Vagina (tissue), 2 donors: ENCODE results near the gene DAP3.
"Not testable (repeated sequence)": the region's sequence is repeated elsewhere in the genome, so short reads cannot be mapped to it uniquely, and the experiment has no call there.

Source experiments
- CTCF ChIP-seq, 3 experiments: fragments of 450-650 bp in 2 of 3; fragments of 200-600 bp in 1 of 3; sonication (generic) in 1 of 3; IDR thresholded peaks; one replicate each; pipeline ENCODE4 v1.5.1; 2017 to 2019; ENCODE audit warnings: antibody characterized with exemption in 3 of 3, mild to moderate bottlenecking in 2 of 3, moderate library complexity in 2 of 3
- POLR2A ChIP-seq, 2 donors: fragments of 450-650 bp; IDR thresholded peaks; one replicate each; pipeline ENCODE4 v1.6.1; 2017; ENCODE audit warnings: antibody characterized with exemption in 2 of 2, mild to moderate bottlenecking in 2 of 2, moderate library complexity in 2 of 2
- POLR2AphosphoS5 ChIP-seq, 2 donors: sonication (generic); formaldehyde crosslinking; IDR thresholded peaks; one replicate each; pipeline ENCODE4 v1.9.0; 2017; ENCODE audit warnings: antibody characterized with exemption in 2 of 2, mild to moderate bottlenecking in 2 of 2, low read depth in 1 of 2; ENCODE audit not compliant: insufficient read depth in 1 of 2

- TF ChIP-seq POLR2A (IDR thresholded peaks at IDR 0.05); CTCF (IDR thresholded peaks at IDR 0.05); POLR2AphosphoS5 (IDR thresholded peaks at IDR 0.05; ENCODE audit: insufficient read depth in 1 of 2, low read depth in 1 of 2): not testable (repeated sequence)
Measured at GRCh38 chr1:155747586-155747985, 58.7 kb downstream of the DAP3 start.
